ENCODE data around the gene CDH13. TPM values are rescaled to one million over a fixed set of nuclear protein-coding genes. Genes with fewer than 3 reads are reported as not detected.

CDH13 gene
- total and polyA plus RNA-seq, 9 of the 15 experiments (the other 6 are each of a cell fraction or from before 2014, with no cell fraction given), result 0.03 TPM; not detected in 8

DNA sequence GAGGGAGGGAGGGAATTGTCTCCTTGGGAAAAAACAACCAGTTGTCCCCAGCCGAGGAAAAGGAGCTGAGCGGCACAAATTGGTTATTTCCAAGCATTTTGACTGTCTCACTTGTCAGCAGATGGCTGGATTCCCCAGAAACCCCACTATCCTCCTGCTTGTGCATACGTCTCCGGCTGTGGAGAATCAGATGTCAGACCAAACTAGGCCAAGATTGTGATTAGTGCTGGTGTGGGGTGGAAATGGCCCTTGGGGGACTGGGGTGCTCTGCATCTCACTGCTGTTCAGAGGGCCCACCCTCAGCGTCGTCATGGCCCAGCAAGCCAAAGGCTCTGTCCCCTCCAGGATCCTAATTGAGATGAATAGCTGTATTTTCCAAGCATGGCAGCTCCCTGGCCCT is 1049.3 kb downstream of the CDH13 start:
- intact Hi-C loops (cut with micrococcal nuclease), result no loop called here
- TF ChIP-seq GABPB2 (CRISPR knock-in tag; conservative IDR thresholded peaks at IDR 0.05), result no peak
- no peak for TF ChIP-seq ZNF133 (CRISPR knock-in tag; IDR thresholded peaks at IDR 0.05)
- no peak for TF ChIP-seq POLR2H (tag; IDR thresholded peaks at IDR 0.05; ENCODE audit: low read depth)
- no peak for TF ChIP-seq FUS (optimal IDR thresholded peaks at IDR 0.05; ENCODE audit: low read depth, low read length)
- TF ChIP-seq LARP7 (IDR thresholded peaks at IDR 0.05), result no peak
- TF ChIP-seq TAF7 (tag; IDR thresholded peaks at IDR 0.05), result no peak
- TF ChIP-seq, protein P1, sequence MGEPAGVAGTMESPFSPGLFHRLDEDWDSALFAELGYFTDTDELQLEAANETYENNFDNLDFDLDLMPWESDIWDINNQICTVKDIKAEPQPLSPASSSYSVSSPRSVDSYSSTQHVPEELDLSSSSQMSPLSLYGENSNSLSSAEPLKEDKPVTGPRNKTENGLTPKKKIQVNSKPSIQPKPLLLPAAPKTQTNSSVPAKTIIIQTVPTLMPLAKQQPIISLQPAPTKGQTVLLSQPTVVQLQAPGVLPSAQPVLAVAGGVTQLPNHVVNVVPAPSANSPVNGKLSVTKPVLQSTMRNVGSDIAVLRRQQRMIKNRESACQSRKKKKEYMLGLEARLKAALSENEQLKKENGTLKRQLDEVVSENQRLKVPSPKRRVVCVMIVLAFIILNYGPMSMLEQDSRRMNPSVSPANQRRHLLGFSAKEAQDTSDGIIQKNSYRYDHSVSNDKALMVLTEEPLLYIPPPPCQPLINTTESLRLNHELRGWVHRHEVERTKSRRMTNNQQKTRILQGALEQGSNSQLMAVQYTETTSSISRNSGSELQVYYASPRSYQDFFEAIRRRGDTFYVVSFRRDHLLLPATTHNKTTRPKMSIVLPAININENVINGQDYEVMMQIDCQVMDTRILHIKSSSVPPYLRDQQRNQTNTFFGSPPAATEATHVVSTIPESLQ (CRISPR knock-in tag; IDR thresholded peaks at IDR 0.05), result no peak
- TF ChIP-seq, protein P2, sequence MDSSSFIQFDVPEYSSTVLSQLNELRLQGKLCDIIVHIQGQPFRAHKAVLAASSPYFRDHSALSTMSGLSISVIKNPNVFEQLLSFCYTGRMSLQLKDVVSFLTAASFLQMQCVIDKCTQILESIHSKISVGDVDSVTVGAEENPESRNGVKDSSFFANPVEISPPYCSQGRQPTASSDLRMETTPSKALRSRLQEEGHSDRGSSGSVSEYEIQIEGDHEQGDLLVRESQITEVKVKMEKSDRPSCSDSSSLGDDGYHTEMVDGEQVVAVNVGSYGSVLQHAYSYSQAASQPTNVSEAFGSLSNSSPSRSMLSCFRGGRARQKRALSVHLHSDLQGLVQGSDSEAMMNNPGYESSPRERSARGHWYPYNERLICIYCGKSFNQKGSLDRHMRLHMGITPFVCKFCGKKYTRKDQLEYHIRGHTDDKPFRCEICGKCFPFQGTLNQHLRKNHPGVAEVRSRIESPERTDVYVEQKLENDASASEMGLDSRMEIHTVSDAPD (CRISPR knock-in tag; IDR thresholded peaks at IDR 0.05), result no peak
- no peak for TF ChIP-seq ZBTB8A (IDR thresholded peaks at IDR 0.05; ENCODE audit: partially characterized antibody)
- no peak for TF ChIP-seq AFF4 (CRISPR knock-in tag; IDR thresholded peaks at IDR 0.05)
- no peak for TF ChIP-seq TFE3 (CRISPR knock-in tag; IDR thresholded peaks at IDR 0.05)

More for the DNA sequence above, 1049.3 kb downstream of the CDH13 start:
- BruUV-seq (replicated peaks), result no TSS peak
- DNase-seq (ENCODE audit: extremely low read depth in 1 of 4, low spot score in 3 of 4), result no peak
- Histone ChIP-seq H3K4me1 (replicated peaks in 1 of 2; ENCODE audit: control insufficient read depth in 2 of 2, insufficient read depth in 2 of 2, low read length in 2 of 2) (no peaks in the 10 kb centered on the region), H3K9ac (ENCODE audit: insufficient read depth in 1 of 2, low read depth in 2 of 2, low read length in 2 of 2) (no peak overlapping the region), H3K4me2 (ENCODE audit: insufficient read depth, low read length) (no peak overlapping the region), H3K36me3 (ENCODE audit: control insufficient read depth, insufficient read depth, low read length) (no peaks in the 10 kb centered on the region), H3K4me3 (no peak overlapping the region), H3K27me3 (ENCODE audit: control insufficient read depth in 2 of 2, insufficient read depth in 2 of 2, low read length in 2 of 2) (peaks cover 2 to 30% of the 10 kb centered on the region in 2 experiments; a peak in 3 of 5 replicates), H3K27ac (ENCODE audit: extremely low read depth, low read depth, low read length) (no peak overlapping the region), H3K79me2 (ENCODE audit: control insufficient read depth, insufficient read depth, low read length) (no peaks in the 10 kb centered on the region), H3K9me1 (ENCODE audit: control insufficient read depth, insufficient read depth, low read length) (no peaks in the 10 kb centered on the region), H4K20me1 (replicated peaks; ENCODE audit: control insufficient read depth, insufficient read depth, low read length) (no peaks in the 10 kb centered on the region), H3K9me3 (replicated peaks; ENCODE audit: control insufficient read depth, insufficient read depth, low read depth, low read length) (no peaks in the 10 kb centered on the region), H2AFZ (ENCODE audit: low read depth, low read length) (no peak overlapping the region)
- FAIRE-seq, result no peak
- ATAC-seq, result no peak
- 0% methylated on average over 6 of the region's 6 CpGs for WGBS (ENCODE audit: insufficient coverage, low coverage, missing lambda C conversion rate)
- POLR2A ChIA-PET, result interaction anchor here (0.7 kb wide), 1 partner anchor 44 kb away, joined by 3 read pairs; no protein-coding TSS in a partner anchor
- in situ Hi-C loops (cut with MboI), result no loop called here
- CTCF ChIA-PET (ENCODE audit: low intra/inter-chr PET ratio), result no interaction called here

All from K562 (cell line).